Measurements from ENCODE around the gene GNG4.

GNG4 gene

GRCh38 chr1:235515844-235516512 lies 133.6 kb downstream of the GNG4 start:
- H3K4me3 ChIP-seq (IDR thresholded peaks at IDR 0.05; ENCODE audit: insufficient read depth, low read depth, low read length) = no peak overlapping the region
- no peak overlapping the region for H3K27ac ChIP-seq
- peaks cover 11% of the 10 kb centered on the region for H3K4me1 ChIP-seq (ENCODE audit: low read depth, poor library complexity, severe bottlenecking)
- H3K27me3 ChIP-seq (ENCODE audit: insufficient read depth, low read depth) = no peaks in the 10 kb centered on the region
- no peaks in the 10 kb centered on the region for H4K20me1 ChIP-seq (ENCODE audit: insufficient read depth)
- TF ChIP-seq CTCF (conservative IDR thresholded peaks at IDR 0.05; ENCODE audit: low read depth, low read length) = no peak
- H3K36me3 ChIP-seq (ENCODE audit: insufficient read depth) = no peaks in the 10 kb centered on the region
- no peak overlapping the region for H3K9ac ChIP-seq
- no peaks in the 10 kb centered on the region for H3K79me2 ChIP-seq (ENCODE audit: insufficient read depth, low read depth)
- H2AFZ ChIP-seq (ENCODE audit: low read depth) = no peak overlapping the region
- H3K4me2 ChIP-seq = no peak overlapping the region

- H2AFZ ChIP-seq (ENCODE audit: low read depth) = no peak overlapping the region
- no peaks in the 10 kb centered on the region for H3K36me3 ChIP-seq (ENCODE audit: insufficient read depth)
- no peaks in the 10 kb centered on the region for H4K20me1 ChIP-seq (ENCODE audit: insufficient read depth)
- no peaks in the 10 kb centered on the region for H3K27me3 ChIP-seq (ENCODE audit: insufficient read depth, low read depth)
- no peaks in the 10 kb centered on the region for H3K79me2 ChIP-seq (ENCODE audit: insufficient read depth, low read depth)
- TF ChIP-seq CTCF (conservative IDR thresholded peaks at IDR 0.05; ENCODE audit: low read depth, low read length) = peak; percentile 95
- no peak overlapping the region for H3K4me3 ChIP-seq (IDR thresholded peaks at IDR 0.05; ENCODE audit: insufficient read depth, low read depth, low read length)
- no peak overlapping the region for H3K4me2 ChIP-seq
- no peak overlapping the region for H3K27ac ChIP-seq
- H3K9ac ChIP-seq = no peak overlapping the region
- peaks cover 11% of the 10 kb centered on the region for H3K4me1 ChIP-seq (ENCODE audit: low read depth, poor library complexity, severe bottlenecking)
These were observed 135.9 kb downstream of the GNG4 start for GRCh38 chr1:235513495-235514366.

GRCh38 chr1:235511470-235512240 lies 137.9 kb downstream of the GNG4 start:
- Histone ChIP-seq H3K79me2 (ENCODE audit: insufficient read depth, low read depth) (no peaks in the 10 kb centered on the region), H3K27me3 (ENCODE audit: insufficient read depth, low read depth) (no peaks in the 10 kb centered on the region), H2AFZ (ENCODE audit: low read depth) (no peak overlapping the region), H3K9ac (no peak overlapping the region), H4K20me1 (ENCODE audit: insufficient read depth) (no peaks in the 10 kb centered on the region), H3K4me2 (no peak overlapping the region), H3K4me1 (ENCODE audit: low read depth, poor library complexity, severe bottlenecking) (peaks cover 6% of the 10 kb centered on the region), H3K36me3 (ENCODE audit: insufficient read depth) (no peaks in the 10 kb centered on the region), H3K27ac (no peak overlapping the region), H3K4me3 (IDR thresholded peaks at IDR 0.05; ENCODE audit: insufficient read depth, low read depth, low read length) (no peak overlapping the region)
- TF ChIP-seq CTCF (conservative IDR thresholded peaks at IDR 0.05; ENCODE audit: low read depth, low read length) = no peak

- no peak overlapping the region for H3K27ac ChIP-seq
- no peak for TF ChIP-seq CTCF (conservative IDR thresholded peaks at IDR 0.05; ENCODE audit: low read depth, low read length)
- no peaks in the 10 kb centered on the region for H3K79me2 ChIP-seq (ENCODE audit: insufficient read depth, low read depth)
- no peak overlapping the region for H2AFZ ChIP-seq (ENCODE audit: low read depth)
- H3K36me3 ChIP-seq (ENCODE audit: insufficient read depth) = no peaks in the 10 kb centered on the region
- no peak overlapping the region for H3K9ac ChIP-seq
- no peak overlapping the region for H3K4me2 ChIP-seq
- H3K27me3 ChIP-seq (ENCODE audit: insufficient read depth, low read depth) = no peaks in the 10 kb centered on the region
- H3K4me3 ChIP-seq (IDR thresholded peaks at IDR 0.05; ENCODE audit: insufficient read depth, low read depth, low read length) = no peak overlapping the region
- H4K20me1 ChIP-seq (ENCODE audit: insufficient read depth) = no peaks in the 10 kb centered on the region
- peaks cover 6% of the 10 kb centered on the region for H3K4me1 ChIP-seq (ENCODE audit: low read depth, poor library complexity, severe bottlenecking)
These were observed 138.8 kb downstream of the GNG4 start for GRCh38 chr1:235510823-235511222.
